OCI-LY7 (cell line): ENCODE results near the gene DCAF15. TPM values are rescaled to one million over a fixed set of nuclear protein-coding genes. Genes with fewer than 3 reads are reported as not detected.

ENCODE experiments used
- BruUV-seq: library from RNA; stranded (reverse); fragments of 400-500 nt; replicated peaks from 2 replicates; lab custom pipeline; 2021; lab: Mats Ljungman, UMichigan
- CTCF ChIA-PET: fragments of 300-600 bp; sonication (Branson Sonifier 250); formaldehyde crosslinking; loops from one replicate; lab custom pipeline; 2022; ENCODE audit warnings: antibody characterized with exemption; ENCODE audit not compliant: unreplicated experiment; lab: Charles Lee
- POLR2A ChIA-PET: fragments of 300-600 bp; sonication (Branson Sonifier 250); formaldehyde crosslinking; loops from one replicate; lab custom pipeline; 2022; ENCODE audit warnings: antibody characterized with exemption; lab: Charles Lee
- DNase-seq: peaks from one replicate; pipeline ENCODE4 v3.0.0-alpha.2; 2015; ENCODE audit warnings: low spot score
- H2AFZ ChIP-seq: fragments of 200-600 bp; sonication (generic), shearing (Covaris generic); 2 replicates; pipeline ENCODE4 v1.6.1; 2014; ENCODE audit warnings: mild to moderate bottlenecking, antibody characterized with exemption, low read length, moderate library complexity
- H3K27ac ChIP-seq: fragments of 200-600 bp; sonication (generic); 2 replicates; pipeline ENCODE4 v1.5.1; 2014; ENCODE audit warnings: mixed run types, low read depth, mild to moderate bottlenecking, moderate library complexity, low read length, inconsistent platforms; ENCODE audit not compliant: poor library complexity, severe bottlenecking
- H3K36me3 ChIP-seq: fragments of 200-600 bp; sonication (generic); 2 replicates; pipeline ENCODE4 v1.6.1; 2014; ENCODE audit warnings: mild to moderate bottlenecking, antibody characterized with exemption, low read length, moderate library complexity, mixed read lengths; ENCODE audit not compliant: insufficient read depth
- H3K4me1 ChIP-seq: fragments of 200-600 bp; sonication (generic); 2 replicates; pipeline ENCODE4 v1.5.1; 2014; ENCODE audit warnings: mild to moderate bottlenecking, low read length; ENCODE audit not compliant: insufficient read depth, poor library complexity, severe bottlenecking
- H3K4me2 ChIP-seq: fragments of 200-600 bp; sonication (generic); 2 replicates; pipeline ENCODE4 v1.6.1; 2014; ENCODE audit warnings: mild to moderate bottlenecking, low read length
- H3K4me3 ChIP-seq: fragments of 200-600 bp; sonication (generic); 2 replicates; pipeline ENCODE4 v1.5.1; 2014; ENCODE audit warnings: mild to moderate bottlenecking, low read depth, low read length; ENCODE audit not compliant: poor library complexity, severe bottlenecking
- H3K79me2 ChIP-seq: fragments of 200-600 bp; sonication (generic); 2 replicates; pipeline ENCODE4 v1.6.1; 2016; ENCODE audit warnings: low read depth, mild to moderate bottlenecking, low read length, moderate library complexity, mixed read lengths; ENCODE audit not compliant: insufficient read depth
- H3K9me2 ChIP-seq: fragments of 200-600 bp; sonication (generic); 2 replicates; pipeline ENCODE4 v1.6.1; 2016; ENCODE audit warnings: mild to moderate bottlenecking, low read length, mixed read lengths; ENCODE audit not compliant: insufficient read depth
- H3K9me3 ChIP-seq: fragments of 200-600 bp; sonication (generic); 2 replicates; pipeline ENCODE4 v1.6.1; 2014; ENCODE audit warnings: mild to moderate bottlenecking, mixed run types, low read length, mixed read lengths
- H4K20me1 ChIP-seq: fragments of 200-600 bp; sonication (generic); 2 replicates; pipeline ENCODE4 v1.6.1; 2014; ENCODE audit warnings: mild to moderate bottlenecking, antibody characterized with exemption, low read length, moderate library complexity, mixed read lengths; ENCODE audit not compliant: insufficient read depth
- EZH2phosphoT487 ChIP-seq: fragments of 200-600 bp; sonication (generic); IDR thresholded peaks from 2 replicates; pipeline ENCODE4 v1.6.1; 2018; ENCODE audit warnings: low read depth, borderline replicate concordance, mild to moderate bottlenecking, mixed run types, antibody characterized with exemption, low read length, moderate library complexity, mixed read lengths
- intact Hi-C: fragments of 100-400 bp; cut with micrococcal nuclease; formaldehyde crosslinking; loops from one replicate; pipeline ENCODE4 v1.10.0; 2022; ENCODE audit not compliant: unreplicated experiment
- total RNA-seq, 2 experiments: library from RNA; depleted of rRNA in 1 of 2; stranded (reverse); fragments of >200 nt in 1 of 2; shearing (Covaris generic) in 1 of 2; gene quantifications; 2 replicates each; pipeline ENCODE4 v1.2.3, GENCODE V29; 2014 to 2022
- TF ChIP-seq, protein P1 (sequence below): fragments of 200-600 bp; sonication (generic); conservative IDR thresholded peaks from 2 replicates; pipeline ENCODE4 v1.5.1; 2014; ENCODE audit warnings: mild to moderate bottlenecking, antibody characterized with exemption, low read length, moderate library complexity, mixed read lengths

Gene DCAF15
- total RNA-seq, 2 experiments from 2014 or later, result 71.3 to 86.2 TPM

DNA sequence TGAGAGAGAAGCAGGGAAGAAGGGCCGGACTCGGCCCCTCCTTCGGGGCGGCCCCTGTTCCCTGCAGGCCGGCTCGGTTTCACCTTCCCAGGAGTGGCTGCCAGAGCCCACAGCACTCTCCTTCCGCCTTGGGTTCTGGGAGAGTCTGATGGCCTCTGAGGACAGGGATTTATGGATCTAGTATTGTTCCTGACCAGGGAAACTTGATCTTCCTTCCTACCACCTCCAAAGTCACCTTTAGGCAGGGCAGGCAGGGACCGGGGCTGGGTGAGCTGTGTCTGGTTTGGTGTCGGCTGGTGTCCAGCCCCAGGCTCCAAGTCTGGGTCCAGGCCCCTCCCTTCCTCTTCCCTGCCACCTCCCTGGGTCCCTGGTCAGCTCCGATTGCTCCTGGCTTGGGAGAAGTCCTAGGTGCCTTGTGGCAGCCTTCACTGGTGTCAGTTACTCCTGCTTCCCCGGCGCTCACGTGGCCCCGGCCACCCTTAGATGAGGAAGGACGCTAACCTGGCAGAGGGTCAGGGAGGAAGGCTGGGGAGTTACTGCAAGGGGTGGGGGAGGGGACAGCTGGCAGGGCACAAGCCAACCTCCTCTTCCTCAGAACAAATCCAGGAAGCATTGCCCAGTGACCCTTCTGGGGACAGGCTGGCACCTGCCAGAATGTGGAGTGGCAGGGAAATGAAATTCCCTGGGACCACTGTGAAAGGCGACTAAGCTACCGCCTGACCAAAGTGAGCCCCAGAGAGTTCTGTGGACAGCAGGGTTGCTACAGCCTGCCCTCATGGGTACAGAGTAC, 35.0 kb downstream of the DCAF15 start:
- intact Hi-C loops, result no loop called here

DNA sequence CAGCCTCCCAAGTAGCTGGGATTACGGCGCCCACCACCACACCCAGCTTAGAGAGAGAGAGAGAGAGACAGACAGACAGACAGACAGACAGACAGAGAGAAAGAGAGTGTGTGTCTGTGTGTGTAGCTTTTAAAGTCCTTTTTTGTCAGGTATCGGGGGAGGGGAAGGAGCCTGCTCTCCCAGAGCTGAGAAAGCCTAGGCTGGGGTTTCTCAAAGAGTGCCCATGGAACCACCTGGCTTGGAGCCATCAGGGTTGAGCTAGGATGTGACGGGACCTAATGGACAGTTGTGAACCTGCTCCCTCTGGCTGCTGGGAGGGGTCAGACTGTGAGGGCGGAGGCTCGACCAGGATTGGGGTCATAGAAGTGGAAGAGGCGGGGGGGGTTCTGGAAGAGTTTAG, 37.2 kb downstream of the DCAF15 start:
- no peak for TF ChIP-seq EZH2phosphoT487
- TF ChIP-seq, protein P1, sequence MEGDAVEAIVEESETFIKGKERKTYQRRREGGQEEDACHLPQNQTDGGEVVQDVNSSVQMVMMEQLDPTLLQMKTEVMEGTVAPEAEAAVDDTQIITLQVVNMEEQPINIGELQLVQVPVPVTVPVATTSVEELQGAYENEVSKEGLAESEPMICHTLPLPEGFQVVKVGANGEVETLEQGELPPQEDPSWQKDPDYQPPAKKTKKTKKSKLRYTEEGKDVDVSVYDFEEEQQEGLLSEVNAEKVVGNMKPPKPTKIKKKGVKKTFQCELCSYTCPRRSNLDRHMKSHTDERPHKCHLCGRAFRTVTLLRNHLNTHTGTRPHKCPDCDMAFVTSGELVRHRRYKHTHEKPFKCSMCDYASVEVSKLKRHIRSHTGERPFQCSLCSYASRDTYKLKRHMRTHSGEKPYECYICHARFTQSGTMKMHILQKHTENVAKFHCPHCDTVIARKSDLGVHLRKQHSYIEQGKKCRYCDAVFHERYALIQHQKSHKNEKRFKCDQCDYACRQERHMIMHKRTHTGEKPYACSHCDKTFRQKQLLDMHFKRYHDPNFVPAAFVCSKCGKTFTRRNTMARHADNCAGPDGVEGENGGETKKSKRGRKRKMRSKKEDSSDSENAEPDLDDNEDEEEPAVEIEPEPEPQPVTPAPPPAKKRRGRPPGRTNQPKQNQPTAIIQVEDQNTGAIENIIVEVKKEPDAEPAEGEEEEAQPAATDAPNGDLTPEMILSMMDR, result no peak
- H3K4me2 ChIP-seq, result no peak overlapping the region
- intact Hi-C loops, result no loop called here
- no peaks in the 10 kb centered on the region for H3K79me2 ChIP-seq
- H3K4me1 ChIP-seq, result peaks cover 49% of the 10 kb centered on the region
- H3K9me3 ChIP-seq, result no peaks in the 10 kb centered on the region
- no peak for DNase-seq
- no peaks in the 10 kb centered on the region for H4K20me1 ChIP-seq
- H3K27ac ChIP-seq, result no peak overlapping the region
- H3K9me2 ChIP-seq, result no peaks in the 10 kb centered on the region
- CTCF ChIA-PET, result no interaction called here
- no peak overlapping the region for H3K4me3 ChIP-seq
- POLR2A ChIA-PET, result interaction anchor here (0.6 to 1.2 kb wide), 3 partner anchors 9 to 15 kb away, joined by 3 to 5 read pairs (median 3); no protein-coding TSS in a partner anchor
- BruUV-seq, result no TSS peak
- H3K36me3 ChIP-seq, result peaks cover 39% of the 10 kb centered on the region
- no peak overlapping the region for H2AFZ ChIP-seq

More for the DNA sequence above, 35.0 kb downstream of the DCAF15 start:
- no peak for DNase-seq
- no peak for TF ChIP-seq EZH2phosphoT487
- TF ChIP-seq, protein P1, result no peak
- Histone ChIP-seq H3K4me3 (peak overlapping the region; percentile 67), H3K4me1 (peaks cover 69% of the 10 kb centered on the region), H3K79me2 (no peaks in the 10 kb centered on the region), H2AFZ (no peak overlapping the region; the same call in 1 of the 2 replicates), H3K36me3 (peaks cover 36% of the 10 kb centered on the region), H4K20me1 (no peaks in the 10 kb centered on the region), H3K4me2 (peak overlapping the region; percentile 98), H3K9me2 (no peaks in the 10 kb centered on the region), H3K9me3 (no peaks in the 10 kb centered on the region), H3K27ac (peak overlapping the region; percentile 99)
- BruUV-seq, result no TSS peak
- POLR2A ChIA-PET, result interaction anchor here (0.5 to 6.1 kb wide), 7 partner anchors 8 to 383 kb away, joined by 4 to 39 read pairs (median 5); partner anchors contain the start of genes ASF1B, DCAF15 and RFX1
- CTCF ChIA-PET, result interaction anchor here (0.5 to 0.6 kb wide), 2 partner anchors 29 to 375 kb away, joined by 3 to 4 read pairs; no protein-coding TSS in a partner anchor

- H3K36me3 ChIP-seq, result peaks cover 42% of the 10 kb centered on the region
- TF ChIP-seq, protein P1, result no peak
- no peak for TF ChIP-seq EZH2phosphoT487
- peaks cover 43% of the 10 kb centered on the region for H3K4me1 ChIP-seq
- ChIA-PET CTCF (no interaction called here), POLR2A (interaction anchor here (1.0 to 1.2 kb wide), 2 partner anchors 13 to 15 kb away, joined by 3 to 5 read pairs; no protein-coding TSS in a partner anchor)
- intact Hi-C loops, result no loop called here
- no peaks in the 10 kb centered on the region for H3K9me2 ChIP-seq
- no peaks in the 10 kb centered on the region for H4K20me1 ChIP-seq
- H3K27ac ChIP-seq, result no peak overlapping the region
- no peak overlapping the region for H2AFZ ChIP-seq
- no peaks in the 10 kb centered on the region for H3K9me3 ChIP-seq
- H3K79me2 ChIP-seq, result no peaks in the 10 kb centered on the region
- no peak for DNase-seq
- H3K4me3 ChIP-seq, result no peak overlapping the region
- no TSS peak for BruUV-seq
- H3K4me2 ChIP-seq, result no peak overlapping the region
These were observed 37.8 kb downstream of the DCAF15 start for GRCh38 chr19:13990085-13990484.
